Urinary bladder (tissue), 4 donors: ENCODE results near the gene SH2D5. TPM values are rescaled to one million over a fixed set of nuclear protein-coding genes. Genes with fewer than 3 reads are reported as not detected.
A peak's percentile ranks its signal among the peaks of the same experiment; 100 is the strongest.

ENCODE experiments used
- DNase-seq: peaks from one replicate; pipeline ENCODE4 v3.0.0-alpha.2; 2015; ENCODE audit errors: extremely low spot score
- H3K27ac ChIP-seq: one replicate; pipeline ENCODE4 v1.5.1; 2013; ENCODE audit warnings: low read depth, mild to moderate bottlenecking, moderate library complexity
- H3K36me3 ChIP-seq: one replicate; pipeline ENCODE4 v1.6.1; 2013; ENCODE audit warnings: mild to moderate bottlenecking, moderate library complexity; ENCODE audit not compliant: insufficient read depth
- H3K4me1 ChIP-seq: one replicate; pipeline ENCODE4 v1.6.1; 2013; ENCODE audit warnings: mild to moderate bottlenecking, moderate library complexity; ENCODE audit not compliant: insufficient read depth
- H3K4me3 ChIP-seq: one replicate; pipeline ENCODE4 v1.5.1; 2013; ENCODE audit warnings: low read depth, low read length
- WGBS: extraction: QIAGEN DNeasy Blood & Tissue Kit; methylation state at CpG from one replicate; pipeline ENCODE4 v1.1.7; 2013; 5-methylcytosine and 5-hydroxymethylcytosine counted together
- polyA plus RNA-seq: library from polyadenylated mRNA; stranded (reverse); fragments of 200-250 nt; gene quantifications from one replicate; pipeline ENCODE4 v1.2.3, GENCODE V29; 2013
- total RNA-seq: library from RNA; depleted of rRNA; stranded (reverse); fragments of >200 nt; gene quantifications from one replicate; pipeline ENCODE4 v1.2.3, GENCODE V29; 2014
- donor health status: healthy with polysubstance abuse.
- donor health status: healthy.

SH2D5 gene
- total and polyA plus RNA-seq, 2 donors = 0.10 TPM; not detected in 1

GRCh38 chr1:20733360-20733975 lies 965 bp upstream of the SH2D5 start:
- 22% methylated on average over 7 of the region's 7 CpGs for WGBS

DNA sequence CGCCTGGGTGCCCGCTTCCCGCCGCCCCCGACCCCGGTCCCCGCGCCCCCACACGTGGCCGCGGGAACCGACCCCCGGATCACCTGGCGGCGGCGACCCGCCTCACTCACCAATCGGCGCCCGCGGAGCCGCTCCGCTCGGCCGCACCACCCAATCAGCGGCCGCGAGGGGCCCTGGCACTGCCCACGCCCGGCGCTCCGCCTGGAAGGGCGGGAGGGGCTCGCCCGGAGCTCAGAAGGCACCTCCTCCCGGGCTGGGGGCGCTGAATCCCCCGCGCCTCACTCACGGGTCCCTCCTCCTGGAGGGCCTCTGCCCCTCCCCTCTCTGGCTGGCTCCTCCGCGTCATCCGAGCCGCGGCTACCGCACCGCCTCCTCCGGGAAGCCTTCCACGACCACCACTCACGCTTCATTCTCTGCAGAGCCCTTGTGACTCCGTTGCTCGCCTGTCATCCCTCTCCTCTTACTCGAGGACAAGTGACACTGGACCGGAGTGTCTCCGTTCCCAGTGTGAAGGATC lies 374 bp downstream of the SH2D5 start:
- under 1% methylated on average over 55 of the region's 55 CpGs for WGBS
- peak overlapping the region; percentile 60 for H3K4me3 ChIP-seq
- no peaks in the 10 kb centered on the region for H3K4me1 ChIP-seq
- no peak for DNase-seq
- H3K27ac ChIP-seq = no peak overlapping the region
- no peaks in the 10 kb centered on the region for H3K36me3 ChIP-seq

More at GRCh38 chr1:20733360-20733975, 965 bp upstream of the SH2D5 start:
- Histone ChIP-seq H3K27ac (no peak overlapping the region), H3K36me3 (no peaks in the 10 kb centered on the region), H3K4me1 (no peaks in the 10 kb centered on the region), H3K4me3 (no peak overlapping the region)
- no peak for DNase-seq

DNA sequence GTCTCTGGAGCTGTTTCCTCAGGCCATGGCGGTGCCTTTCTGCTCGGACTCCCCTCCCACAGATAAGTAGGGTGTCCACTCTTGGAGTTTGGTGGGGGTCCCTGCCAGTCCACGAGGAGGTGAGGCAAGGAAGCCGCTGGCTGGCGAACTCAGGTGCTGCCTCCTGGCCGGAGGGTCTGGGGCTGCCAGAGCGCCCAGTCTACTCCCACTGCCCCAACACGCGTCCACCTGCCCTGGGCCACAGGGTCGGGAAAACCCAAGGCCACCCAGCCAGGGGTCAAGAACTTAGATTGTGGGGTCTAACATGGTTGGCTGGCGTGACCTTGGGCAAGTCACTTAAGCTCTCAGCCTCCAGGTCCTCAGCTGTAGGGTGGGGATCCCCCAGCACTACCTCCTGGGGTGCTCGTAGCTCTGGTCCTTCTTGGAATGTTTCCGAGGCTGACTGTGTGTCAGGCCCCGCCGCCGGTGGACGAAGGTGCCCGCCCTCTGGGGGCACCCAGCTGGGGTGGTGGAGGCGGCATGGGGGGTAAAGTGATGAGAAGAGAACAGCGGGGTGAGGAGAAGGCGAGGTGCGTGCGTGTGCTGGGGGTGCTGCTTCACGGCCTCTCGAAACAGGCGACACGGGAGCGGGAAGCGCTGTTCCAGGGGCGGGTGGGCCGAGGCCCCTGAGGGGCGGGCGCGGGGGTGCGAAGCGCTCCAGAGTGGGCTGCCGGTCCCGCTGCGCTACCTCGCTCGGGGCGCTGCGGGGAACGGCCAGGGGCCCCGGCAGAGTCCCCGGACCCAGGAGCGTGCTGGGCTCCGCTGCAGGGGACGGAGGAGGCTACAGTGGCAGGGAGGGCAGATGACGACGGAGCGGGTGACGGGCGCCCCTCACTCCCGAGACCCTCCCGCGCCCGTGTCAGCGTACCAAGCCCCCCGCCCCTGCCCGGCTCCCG lies 1.2 kb downstream of the SH2D5 start:
- Histone ChIP-seq H3K36me3 (no peaks in the 10 kb centered on the region), H3K4me3 (peak overlapping the region; percentile 60), H3K27ac (no peak overlapping the region), H3K4me1 (no peaks in the 10 kb centered on the region)
- 16% methylated on average over 62 of the region's 62 CpGs for WGBS
- DNase-seq = no peak

DNA sequence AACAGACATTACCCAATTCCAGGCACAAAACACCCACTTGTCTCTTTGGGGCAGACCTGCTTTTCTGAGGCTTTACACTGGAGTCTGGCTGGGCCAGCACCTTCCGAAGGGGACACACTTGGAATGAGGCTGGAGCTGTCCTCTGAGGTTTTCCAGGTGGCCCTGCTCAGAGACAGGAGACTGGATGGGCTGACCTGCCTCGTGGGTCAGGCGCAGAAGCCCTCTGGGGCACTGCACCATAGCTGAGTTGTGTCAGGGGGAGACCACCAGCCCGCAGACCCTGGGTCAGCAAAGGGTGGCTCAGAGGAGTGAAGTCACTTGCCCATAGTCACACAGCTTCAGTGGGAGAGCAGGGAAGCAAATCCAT lies 1.8 kb downstream of the SH2D5 start:
- Histone ChIP-seq H3K4me3 (no peak overlapping the region), H3K36me3 (no peaks in the 10 kb centered on the region), H3K4me1 (no peaks in the 10 kb centered on the region), H3K27ac (no peak overlapping the region)
- DNase-seq = no peak
- 43% methylated on average over 4 of the region's 4 CpGs for WGBS

GRCh38 chr1:20729990-20730689 lies 2.4 kb downstream of the SH2D5 start:
- DNase-seq = no peak
- no peaks in the 10 kb centered on the region for H3K36me3 ChIP-seq
- H3K27ac ChIP-seq = no peak overlapping the region
- H3K4me3 ChIP-seq = no peak overlapping the region
- WGBS = 25% methylated on average over 19 of the region's 19 CpGs
- no peaks in the 10 kb centered on the region for H3K4me1 ChIP-seq

DNA sequence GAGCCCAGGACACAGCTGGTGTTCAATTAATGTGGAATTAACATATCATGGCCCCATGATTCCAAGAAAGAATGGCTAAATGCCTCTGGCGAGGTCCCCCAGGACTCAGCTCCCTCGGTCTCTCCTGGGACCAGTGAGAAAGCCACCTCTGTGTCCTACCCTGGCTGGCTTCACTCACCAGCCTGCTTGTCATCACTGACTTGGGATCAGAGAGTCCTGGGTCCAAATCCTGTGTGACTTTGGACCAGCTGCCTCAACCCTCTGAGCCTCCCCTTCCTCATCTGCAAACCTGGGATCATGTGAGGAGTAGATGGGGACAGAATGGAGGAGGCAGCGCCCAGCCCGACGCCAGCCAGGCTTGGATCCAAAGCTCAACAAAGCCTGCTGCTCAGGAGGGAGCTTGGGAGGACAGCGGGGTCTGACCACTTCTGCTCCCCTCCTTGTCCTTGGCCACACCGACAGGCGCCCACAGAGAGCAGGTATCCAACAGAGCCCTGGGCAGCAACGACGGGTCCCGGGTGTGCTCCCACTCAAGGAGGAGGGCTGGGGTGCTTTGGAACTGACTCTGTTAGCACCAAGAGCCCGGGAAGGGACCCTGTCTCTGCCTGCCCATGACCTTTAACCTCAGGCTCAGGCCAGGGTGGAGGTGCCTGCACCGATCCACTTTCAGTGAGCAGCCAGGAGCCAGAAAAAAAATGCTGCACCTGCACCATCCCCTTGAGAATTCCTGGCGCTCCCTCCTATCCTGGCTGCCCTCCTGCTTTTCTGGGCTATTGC lies 3.2 kb downstream of the SH2D5 start:
- no peak overlapping the region for H3K4me3 ChIP-seq
- no peaks in the 10 kb centered on the region for H3K4me1 ChIP-seq
- no peak for DNase-seq
- no peak overlapping the region for H3K27ac ChIP-seq
- no peaks in the 10 kb centered on the region for H3K36me3 ChIP-seq
- 62% methylated on average over 14 of the region's 14 CpGs for WGBS

- no peak overlapping the region for H3K4me3 ChIP-seq
- 66% methylated on average over 9 of the region's 9 CpGs for WGBS
- H3K27ac ChIP-seq = no peak overlapping the region
- H3K36me3 ChIP-seq = no peaks in the 10 kb centered on the region
- H3K4me1 ChIP-seq = no peaks in the 10 kb centered on the region
- no peak for DNase-seq
Observed at GRCh38 chr1:20728371-20729154, 3.9 kb downstream of the SH2D5 start.

- Histone ChIP-seq H3K36me3 (no peaks in the 10 kb centered on the region), H3K4me3 (no peak overlapping the region), H3K27ac (no peak overlapping the region), H3K4me1 (no peaks in the 10 kb centered on the region)
- DNase-seq = no peak
- 47% methylated on average over 13 of the region's 13 CpGs for WGBS
Observed at GRCh38 chr1:20727746-20728316, 4.7 kb downstream of the SH2D5 start.

GRCh38 chr1:20726932-20727745 lies 5.4 kb downstream of the SH2D5 start:
- WGBS = 93% methylated on average over 17 of the region's 17 CpGs
- H3K4me3 ChIP-seq = no peak overlapping the region
- H3K4me1 ChIP-seq = no peaks in the 10 kb centered on the region
- no peak for DNase-seq
- no peak overlapping the region for H3K27ac ChIP-seq
- H3K36me3 ChIP-seq = no peaks in the 10 kb centered on the region

DNA sequence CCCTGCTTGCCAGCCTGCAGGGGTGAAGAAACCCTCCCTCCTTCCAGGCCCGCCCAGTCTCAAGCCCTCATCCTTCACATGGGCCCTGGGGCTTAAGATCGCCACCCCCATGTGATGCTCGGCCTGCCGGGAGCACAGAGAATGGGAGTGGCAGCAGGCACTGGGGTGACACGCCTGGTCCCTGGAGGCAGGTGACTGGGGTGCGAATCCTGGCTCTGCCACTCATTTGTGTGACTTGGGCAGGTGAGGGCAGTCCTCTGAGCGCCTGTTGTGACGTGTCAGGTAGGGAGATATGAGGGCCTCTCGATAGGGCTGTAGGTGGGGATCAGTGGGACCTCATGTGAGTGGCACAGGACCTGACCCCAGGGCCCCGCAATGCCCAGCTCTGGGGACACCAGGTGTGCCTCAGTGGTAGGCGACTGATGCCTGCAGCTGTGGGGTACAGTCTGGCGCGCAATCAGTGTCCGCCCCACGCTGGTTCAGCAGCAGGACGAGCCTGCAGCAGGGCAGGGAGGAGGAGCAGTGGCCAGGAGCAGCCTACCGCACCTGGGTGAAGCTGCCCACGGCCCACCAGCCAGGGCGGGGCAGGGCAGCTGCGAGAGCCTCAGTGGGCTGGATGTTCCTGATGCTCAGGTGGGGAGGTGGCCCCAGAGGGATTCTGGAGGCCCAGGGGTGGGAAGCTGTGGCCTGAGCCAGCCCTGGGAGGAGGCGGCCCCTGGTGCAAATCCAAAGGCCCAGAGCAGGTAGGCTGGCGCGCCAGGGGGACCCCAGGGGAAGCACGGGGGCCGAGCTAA lies 6.2 kb downstream of the SH2D5 start:
- WGBS = 86% methylated on average over 25 of the region's 25 CpGs
- Histone ChIP-seq H3K36me3 (no peaks in the 10 kb centered on the region), H3K4me1 (no peaks in the 10 kb centered on the region), H3K27ac (no peak overlapping the region), H3K4me3 (no peak overlapping the region)
- no peak for DNase-seq
